T47D (cell line): ENCODE data around the gene SUCLG2.

Experiments
- DNase-seq, 2 experiments: peaks; one replicate each; pipeline versions ENCODE4 v3.0.0 to v3.0.0-alpha.2; 2011 to 2012; ENCODE audit warnings: low read depth in 1 of 2, low spot score in 1 of 2
- JUND ChIP-seq: IDR thresholded peaks from 2 replicates; pipeline ENCODE4 v1.6.1; 2012; ENCODE audit warnings: low read depth
- in situ Hi-C: cut with HindIII; loops from 2 replicates; pipeline ENCODE4 v1.10.0; 2016; ENCODE audit warnings: low sequenced_read_pairs, low pct_unique_long_range_greater_than_20kb

The SUCLG2 gene

GRCh38 chr3:67654099-67654843, at the start of gene SUCLG2:
TSS of gene SUCLG2 (minus strand) at chr3:67654612. CDS start at chr3:67654586, 26 bp downstream.
- no peak for TF ChIP-seq JUND
- peak; percentile 21 to 87 for DNase-seq
- in situ Hi-C loops, result no loop called here

GRCh38 chr3:67700596-67700995, 46.2 kb upstream of the SUCLG2 start:
- in situ Hi-C loops, result no loop called here
- no peak for TF ChIP-seq JUND
- DNase-seq, result no peak

- no peak for DNase-seq
- TF ChIP-seq JUND, result no peak
- in situ Hi-C loops, result no loop called here
Observed at GRCh38 chr3:67699882-67700281, 45.5 kb upstream of the SUCLG2 start.

- DNase-seq, result no peak
- TF ChIP-seq JUND, result no peak
- in situ Hi-C loops, result no loop called here
Observed at GRCh38 chr3:67692621-67693020, 38.2 kb upstream of the SUCLG2 start.

GRCh38 chr3:67691926-67692325, 37.5 kb upstream of the SUCLG2 start:
- no peak for TF ChIP-seq JUND
- in situ Hi-C loops, result no loop called here
- DNase-seq, result no peak

GRCh38 chr3:67691207-67691606, 36.8 kb upstream of the SUCLG2 start:
- in situ Hi-C loops, result no loop called here
- TF ChIP-seq JUND, result no peak
- no peak for DNase-seq

- DNase-seq, result peak in 1 of 2 experiments; percentile 3
- TF ChIP-seq JUND, result no peak
- in situ Hi-C loops, result no loop called here
Observed at GRCh38 chr3:67689806-67690205, 35.4 kb upstream of the SUCLG2 start.

GRCh38 chr3:67688231-67688630, 33.8 kb upstream of the SUCLG2 start:
- no peak for TF ChIP-seq JUND
- in situ Hi-C loops, result no loop called here
- DNase-seq, result no peak

GRCh38 chr3:67686069-67686468, 31.7 kb upstream of the SUCLG2 start:
- in situ Hi-C loops, result no loop called here
- no peak for TF ChIP-seq JUND
- no peak for DNase-seq

- TF ChIP-seq JUND, result no peak
- no peak for DNase-seq
- in situ Hi-C loops, result no loop called here
Observed at GRCh38 chr3:67685499-67685898, 31.1 kb upstream of the SUCLG2 start.

- no peak for TF ChIP-seq JUND
- no peak for DNase-seq
- in situ Hi-C loops, result no loop called here
Observed at GRCh38 chr3:67684211-67684610, 29.8 kb upstream of the SUCLG2 start.

- TF ChIP-seq JUND, result no peak
- in situ Hi-C loops, result no loop called here
- DNase-seq, result no peak
Observed at GRCh38 chr3:67683522-67683921, 29.1 kb upstream of the SUCLG2 start.

GRCh38 chr3:67678665-67679064, 24.3 kb upstream of the SUCLG2 start:
- in situ Hi-C loops, result no loop called here
- TF ChIP-seq JUND, result no peak
- no peak for DNase-seq

GRCh38 chr3:67674055-67674454, 19.6 kb upstream of the SUCLG2 start:
- no peak for DNase-seq
- in situ Hi-C loops, result no loop called here
- no peak for TF ChIP-seq JUND
